Fibroblast of skin of right quadriceps (primary cell): ENCODE data around the gene CST11.

Experiments
- DNase-seq: peaks from one replicate; pipeline ENCODE4 v3.0.0-alpha.2; 2013

CST11 gene

GRCh38 chr20:23453549-23454543, 1.2 kb upstream of the CST11 start:
- no peak for DNase-seq

GRCh38 chr20:23451956-23452487, 654 bp downstream of the CST11 start:
- no peak for DNase-seq

GRCh38 chr20:23450877-23451276, 1.8 kb downstream of the CST11 start:
- DNase-seq, result no peak

GRCh38 chr20:23449421-23449820, 3.3 kb downstream of the CST11 start:
- peak; percentile 20 for DNase-seq

GRCh38 chr20:23448167-23448566, 4.5 kb downstream of the CST11 start:
- no peak for DNase-seq

- peak; percentile 10 for DNase-seq
Observed at GRCh38 chr20:23446505-23446904, 6.2 kb downstream of the CST11 start.

- DNase-seq, result peak; percentile 87
Observed at GRCh38 chr20:23445596-23446217, 7.0 kb downstream of the CST11 start.

- DNase-seq, result no peak
Observed at GRCh38 chr20:23444859-23445258, 7.8 kb downstream of the CST11 start.

- DNase-seq, result no peak
Observed at GRCh38 chr20:23442436-23442835, 10.2 kb downstream of the CST11 start.

- peak; percentile 68 for DNase-seq
Observed at GRCh38 chr20:23441850-23442313, 10.8 kb downstream of the CST11 start.

GRCh38 chr20:23440004-23440403, 12.7 kb downstream of the CST11 start:
- DNase-seq, result no peak

- no peak for DNase-seq
Observed at GRCh38 chr20:23438661-23439060, 14.0 kb downstream of the CST11 start.

GRCh38 chr20:23437126-23437899, 15.4 kb downstream of the CST11 start:
- DNase-seq, result no peak

- DNase-seq, result no peak
Observed at GRCh38 chr20:23436681-23437080, 16.0 kb downstream of the CST11 start.

- DNase-seq, result no peak
Observed at GRCh38 chr20:23435626-23436539, 16.8 kb downstream of the CST11 start.

GRCh38 chr20:23434521-23435313, 18.0 kb downstream of the CST11 start:
- no peak for DNase-seq

- DNase-seq, result no peak
Observed at GRCh38 chr20:23433628-23434027, 19.0 kb downstream of the CST11 start.

- no peak for DNase-seq
Observed at GRCh38 chr20:23425129-23425528, 27.5 kb downstream of the CST11 start.

GRCh38 chr20:23420943-23421931, 31.4 kb downstream of the CST11 start, which contains the start of gene NAPB:
NAPB (minus strand) TSS chr20:23421488; CDS start chr20:23421402, 86 bp downstream.
- peak; percentile 89 for DNase-seq
